ENCODE measurements around the gene LMOD1. TPM values are rescaled to one million over a fixed set of nuclear protein-coding genes. Genes with fewer than 3 reads are reported as not detected.

Gene LMOD1
- total RNA-seq, 1 experiment from 2014 or later: not detected

GRCh38 chr1:201955009-201955728, 8.8 kb upstream of the LMOD1 start, which contains the start of gene TIMM17A:
Gene TIMM17A, plus strand, starts transcription at chr1:201955503. Its CDS starts 24 bp downstream, at chr1:201955527.
- Mint-ChIP-seq H3K9me3 (ENCODE audit: low read depth, unreplicated experiment) (no peaks in the 10 kb centered on the region), H3K36me3 (ENCODE audit: insufficient read depth, unreplicated experiment) (peaks cover 61% of the 10 kb centered on the region), H3K27ac (ENCODE audit: unreplicated experiment) (peak within 1 kb of the TSS; percentile 92), H3K27me3 (ENCODE audit: unreplicated experiment) (no peaks in the 10 kb centered on the region), H3K4me1 (ENCODE audit: low read depth, unreplicated experiment) (peaks cover 8% of the 10 kb centered on the region), H3K4me3 (ENCODE audit: low read depth, unreplicated experiment) (peak within 1 kb of the TSS; percentile 99)
- intact Hi-C loops (cut with micrococcal nuclease; ENCODE audit: unreplicated experiment): no loop called here
- TF ChIP-seq, protein P1, sequence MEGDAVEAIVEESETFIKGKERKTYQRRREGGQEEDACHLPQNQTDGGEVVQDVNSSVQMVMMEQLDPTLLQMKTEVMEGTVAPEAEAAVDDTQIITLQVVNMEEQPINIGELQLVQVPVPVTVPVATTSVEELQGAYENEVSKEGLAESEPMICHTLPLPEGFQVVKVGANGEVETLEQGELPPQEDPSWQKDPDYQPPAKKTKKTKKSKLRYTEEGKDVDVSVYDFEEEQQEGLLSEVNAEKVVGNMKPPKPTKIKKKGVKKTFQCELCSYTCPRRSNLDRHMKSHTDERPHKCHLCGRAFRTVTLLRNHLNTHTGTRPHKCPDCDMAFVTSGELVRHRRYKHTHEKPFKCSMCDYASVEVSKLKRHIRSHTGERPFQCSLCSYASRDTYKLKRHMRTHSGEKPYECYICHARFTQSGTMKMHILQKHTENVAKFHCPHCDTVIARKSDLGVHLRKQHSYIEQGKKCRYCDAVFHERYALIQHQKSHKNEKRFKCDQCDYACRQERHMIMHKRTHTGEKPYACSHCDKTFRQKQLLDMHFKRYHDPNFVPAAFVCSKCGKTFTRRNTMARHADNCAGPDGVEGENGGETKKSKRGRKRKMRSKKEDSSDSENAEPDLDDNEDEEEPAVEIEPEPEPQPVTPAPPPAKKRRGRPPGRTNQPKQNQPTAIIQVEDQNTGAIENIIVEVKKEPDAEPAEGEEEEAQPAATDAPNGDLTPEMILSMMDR (IDR thresholded peaks at IDR 0.05; ENCODE audit: unreplicated experiment): no peak
- BruUV-seq (replicated peaks): no TSS peak
- peak; percentile 98 for DNase-seq
- CTCF ChIA-PET: interaction anchor here (0.5 to 1.0 kb wide), 5 partner anchors 9 to 59 kb away, joined by 3 to 6 read pairs (median 3); partner anchors contain the start of gene LMOD1

- CTCF ChIA-PET: interaction anchor here (0.6 to 1.1 kb wide), 6 partner anchors 8 to 120 kb away, joined by 3 to 6 read pairs (median 4); partner anchors contain the start of gene LMOD1
- H3K27me3 Mint-ChIP-seq (ENCODE audit: unreplicated experiment): no peaks in the 10 kb centered on the region
- H3K36me3 Mint-ChIP-seq (ENCODE audit: insufficient read depth, unreplicated experiment): peaks cover 53% of the 10 kb centered on the region
- TF ChIP-seq, protein P1 (IDR thresholded peaks at IDR 0.05; ENCODE audit: unreplicated experiment): no peak
- DNase-seq: no peak
- TSS peak; percentile 91 for BruUV-seq (replicated peaks)
- H3K9me3 Mint-ChIP-seq (ENCODE audit: low read depth, unreplicated experiment): no peaks in the 10 kb centered on the region
- intact Hi-C loops (cut with micrococcal nuclease; ENCODE audit: unreplicated experiment): no loop called here
- H3K4me3 Mint-ChIP-seq (ENCODE audit: low read depth, unreplicated experiment): peak overlapping the region; percentile 99
- H3K4me1 Mint-ChIP-seq (ENCODE audit: low read depth, unreplicated experiment): peaks cover 8% of the 10 kb centered on the region
- peak overlapping the region; percentile 92 for H3K27ac Mint-ChIP-seq (ENCODE audit: unreplicated experiment)
Measured at GRCh38 chr1:201954263-201955008, 8.1 kb upstream of the LMOD1 start.

- peaks cover 20% of the 10 kb centered on the region for H3K4me1 Mint-ChIP-seq (ENCODE audit: low read depth, unreplicated experiment)
- CTCF ChIA-PET: interaction anchor here (0.6 kb wide), 1 partner anchor 31 kb away, joined by 5 read pairs; no protein-coding TSS in a partner anchor
- no TSS peak for BruUV-seq (replicated peaks)
- H3K27me3 Mint-ChIP-seq (ENCODE audit: unreplicated experiment): peaks cover 45% of the 10 kb centered on the region
- DNase-seq: no peak
- H3K9me3 Mint-ChIP-seq (ENCODE audit: low read depth, unreplicated experiment): no peaks in the 10 kb centered on the region
- TF ChIP-seq, protein P1 (IDR thresholded peaks at IDR 0.05; ENCODE audit: unreplicated experiment): no peak
- intact Hi-C loops (cut with micrococcal nuclease; ENCODE audit: unreplicated experiment): no loop called here
- no peak overlapping the region for H3K27ac Mint-ChIP-seq (ENCODE audit: unreplicated experiment)
- H3K36me3 Mint-ChIP-seq (ENCODE audit: insufficient read depth, unreplicated experiment): peaks cover 11% of the 10 kb centered on the region
- no peak overlapping the region for H3K4me3 Mint-ChIP-seq (ENCODE audit: low read depth, unreplicated experiment)
Measured at GRCh38 chr1:201949491-201949890, 3.1 kb upstream of the LMOD1 start.

DNA sequence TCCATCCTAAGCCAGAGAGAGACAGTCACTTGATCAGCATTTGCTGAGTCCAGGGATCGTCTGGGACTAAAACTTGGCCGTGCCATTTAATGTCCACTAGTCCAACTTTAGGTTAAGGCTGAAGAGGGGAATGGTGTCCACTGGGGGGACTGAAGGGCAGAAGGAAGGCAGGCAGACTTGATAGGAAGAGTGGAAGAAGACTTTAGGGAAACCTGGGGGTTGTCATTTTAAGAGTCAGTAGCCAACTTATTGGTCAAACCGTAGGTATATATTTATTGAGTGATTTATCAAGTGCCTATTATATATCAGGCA, 1.3 kb upstream of the LMOD1 start:
- DNase-seq: no peak
- intact Hi-C loops (cut with micrococcal nuclease; ENCODE audit: unreplicated experiment): no loop called here
- H3K4me1 Mint-ChIP-seq (ENCODE audit: low read depth, unreplicated experiment): peaks cover 16% of the 10 kb centered on the region
- H3K9me3 Mint-ChIP-seq (ENCODE audit: low read depth, unreplicated experiment): no peaks in the 10 kb centered on the region
- CTCF ChIA-PET: no interaction called here
- peaks cover 45% of the 10 kb centered on the region for H3K27me3 Mint-ChIP-seq (ENCODE audit: unreplicated experiment)
- H3K27ac Mint-ChIP-seq (ENCODE audit: unreplicated experiment): no peak overlapping the region
- TF ChIP-seq, protein P1 (IDR thresholded peaks at IDR 0.05; ENCODE audit: unreplicated experiment): no peak
- BruUV-seq (replicated peaks): no TSS peak
- H3K36me3 Mint-ChIP-seq (ENCODE audit: insufficient read depth, unreplicated experiment): peaks cover 7% of the 10 kb centered on the region
- no peak overlapping the region for H3K4me3 Mint-ChIP-seq (ENCODE audit: low read depth, unreplicated experiment)

All from Calu3 (cell line).